CD4-positive, CD25-positive, alpha-beta regulatory T cell (primary cell): ENCODE data around the gene FYB2. TPM values are rescaled to one million over a fixed set of nuclear protein-coding genes. Genes with fewer than 3 reads are reported as not detected.

Experiments
- ATAC-seq, 2 donors: fragments of 150-1000 bp; cut with Tn5 transposase; one replicate each; pipeline ENCODE4 v1.10.0; 2021; ENCODE audit warnings: low read depth in 2 of 2, moderate number of reproducible peaks in 2 of 2, moderate library complexity in 1 of 2
- DNase-seq, 3 donors: peaks; one replicate each; pipeline versions ENCODE4 v3.0.0 to v3.0.0-alpha.2; 2012 to 2022; ENCODE audit warnings: mixed read lengths in 1 of 3
- H3K27ac ChIP-seq: one replicate; pipeline ENCODE4 v1.7.0; 2013; ENCODE audit warnings: mild to moderate bottlenecking, low read length; ENCODE audit not compliant: insufficient read depth, poor library complexity, severe bottlenecking
- H3K27me3 ChIP-seq: one replicate; pipeline ENCODE4 v1.7.0; 2013; ENCODE audit warnings: low read length; ENCODE audit not compliant: control insufficient read depth, insufficient read depth
- H3K36me3 ChIP-seq: one replicate; pipeline ENCODE4 v1.7.0; 2013; ENCODE audit warnings: mild to moderate bottlenecking, low read length, moderate library complexity; ENCODE audit not compliant: control insufficient read depth, insufficient read depth
- H3K4me1 ChIP-seq: 2 replicates; pipeline ENCODE4 v1.7.0; 2013; ENCODE audit warnings: mild to moderate bottlenecking, low read length; ENCODE audit not compliant: insufficient read depth, control insufficient read depth, poor library complexity, severe bottlenecking
- H3K4me3 ChIP-seq: one replicate; pipeline ENCODE4 v1.7.0; 2013; ENCODE audit warnings: low read depth, mild to moderate bottlenecking, low read length, moderate library complexity
- H3K9me3 ChIP-seq, 2 experiments: 1 replicate in 1 of 2; 2 replicates in 1 of 2; pipeline ENCODE4 v1.7.0; 2013; ENCODE audit warnings: low read length in 2 of 2, mild to moderate bottlenecking in 1 of 2, moderate library complexity in 1 of 2; ENCODE audit not compliant: control insufficient read depth in 2 of 2
- H3K27ac Mint-ChIP-seq, 3 donors: one replicate each; pipeline ENCODE4 v1.8.0; 2020 to 2022; ENCODE audit warnings: mild to moderate bottlenecking in 3 of 3, mixed read lengths in 3 of 3, moderate library complexity in 2 of 3
- H3K27me3 Mint-ChIP-seq: one replicate; pipeline ENCODE4 v1.8.0; 2022; ENCODE audit warnings: mild to moderate bottlenecking, mixed read lengths
- H3K36me3 Mint-ChIP-seq: one replicate; pipeline ENCODE4 v1.8.0; 2020; ENCODE audit warnings: mixed read lengths
- H3K4me1 Mint-ChIP-seq, 4 donors: one replicate each; pipeline ENCODE4 v1.8.0; 2020 to 2022; ENCODE audit warnings: mixed read lengths in 4 of 4, mild to moderate bottlenecking in 1 of 4
- H3K4me3 Mint-ChIP-seq, 4 donors: one replicate each; pipeline ENCODE4 v1.8.0; 2020 to 2022; ENCODE audit warnings: mild to moderate bottlenecking in 4 of 4, mixed read lengths in 4 of 4, moderate library complexity in 3 of 4
- H3K9me3 Mint-ChIP-seq, 7 donors: one replicate each; pipeline ENCODE4 v1.8.0; 2020 to 2022; ENCODE audit warnings: mixed read lengths in 7 of 7, mild to moderate bottlenecking in 3 of 7, moderate library complexity in 2 of 7
- polyA plus RNA-seq, 4 donors: library from polyadenylated mRNA; unstranded; fragments of 300-500 nt; fragmentation: Illumina TruSeq; gene quantifications; one replicate each; pipeline ENCODE4 v1.2.3, GENCODE V29; 2021
- total RNA-seq: library from RNA; stranded (reverse); gene quantifications from one replicate; pipeline ENCODE4 v1.2.3, GENCODE V29; 2022

FYB2 gene
- total and polyA plus RNA-seq, 5 donors from 2014 or later = not detected

- no peak for ATAC-seq
- peaks cover 0 to 4% (median 2%) of the 10 kb centered on the region in 4 donors for H3K4me1 Mint-ChIP-seq
- no peaks in the 10 kb centered on the region for H3K36me3 Mint-ChIP-seq
Observed at GRCh38 chr1:56833088-56833487, 13.9 kb upstream of the FYB2 start.

GRCh38 chr1:56831871-56832693 is 12.9 kb upstream of the FYB2 start:
- Mint-ChIP-seq H3K9me3 (peaks cover 0 to 2% (median 0%) of the 10 kb centered on the region in 7 donors), H3K27me3 (peaks cover 4% of the 10 kb centered on the region), H3K27ac (peak overlapping the region in 1 of 3 donors; percentile 89), H3K4me1 (peaks cover 0 to 4% (median 2%) of the 10 kb centered on the region in 4 donors), H3K36me3 (no peaks in the 10 kb centered on the region), H3K4me3 (no peak overlapping the region)
- no peak overlapping the region for H3K4me3 ChIP-seq
- no peaks in the 10 kb centered on the region for H3K36me3 ChIP-seq
- no peak overlapping the region for H3K27ac ChIP-seq
- DNase-seq (peak; percentile 38 to 73 (median 60)), ATAC-seq (peak; percentile 64 to 68)
- H3K9me3 ChIP-seq = no peaks in the 10 kb centered on the region
- no peaks in the 10 kb centered on the region for H3K4me1 ChIP-seq
- H3K27me3 ChIP-seq = no peaks in the 10 kb centered on the region

More at GRCh38 chr1:56833088-56833487, 13.9 kb upstream of the FYB2 start:
- Histone ChIP-seq H3K27me3 (no peaks in the 10 kb centered on the region), H3K4me3 (no peak overlapping the region), H3K4me1 (no peaks in the 10 kb centered on the region), H3K9me3 (no peaks in the 10 kb centered on the region), H3K27ac (no peak overlapping the region), H3K36me3 (no peaks in the 10 kb centered on the region)
- Mint-ChIP-seq H3K9me3 (peaks cover 0 to 2% (median 0%) of the 10 kb centered on the region in 7 donors), H3K27ac (no peak overlapping the region), H3K27me3 (peaks cover 4% of the 10 kb centered on the region), H3K4me3 (no peak overlapping the region)
- no peak for DNase-seq

GRCh38 chr1:56830052-56830451 is 10.8 kb upstream of the FYB2 start:
- H3K27ac Mint-ChIP-seq = no peak overlapping the region
- H3K9me3 ChIP-seq = no peaks in the 10 kb centered on the region
- peaks cover 4% of the 10 kb centered on the region for H3K27me3 Mint-ChIP-seq
- no peaks in the 10 kb centered on the region for H3K36me3 ChIP-seq
- DNase-seq (no peak), ATAC-seq (no peak)
- no peaks in the 10 kb centered on the region for H3K4me1 ChIP-seq
- H3K27ac ChIP-seq = no peak overlapping the region
- H3K36me3 Mint-ChIP-seq = no peaks in the 10 kb centered on the region
- no peaks in the 10 kb centered on the region for H3K27me3 ChIP-seq
- H3K4me3 Mint-ChIP-seq = no peak overlapping the region
- H3K9me3 Mint-ChIP-seq = peaks cover 0 to 2% (median 0%) of the 10 kb centered on the region in 7 donors
- H3K4me1 Mint-ChIP-seq = peaks cover 0 to 4% (median 2%) of the 10 kb centered on the region in 4 donors
- H3K4me3 ChIP-seq = no peak overlapping the region

GRCh38 chr1:56827711-56828110 is 8.5 kb upstream of the FYB2 start:
- Histone ChIP-seq H3K36me3 (no peaks in the 10 kb centered on the region), H3K4me3 (no peak overlapping the region), H3K9me3 (no peaks in the 10 kb centered on the region), H3K27ac (no peak overlapping the region), H3K4me1 (no peaks in the 10 kb centered on the region), H3K27me3 (no peaks in the 10 kb centered on the region)
- H3K4me3 Mint-ChIP-seq = no peak overlapping the region
- ATAC-seq (no peak), DNase-seq (no peak)
- H3K27me3 Mint-ChIP-seq = no peaks in the 10 kb centered on the region
- H3K4me1 Mint-ChIP-seq = peaks cover 0 to 4% (median 2%) of the 10 kb centered on the region in 4 donors
- H3K9me3 Mint-ChIP-seq = no peaks in the 10 kb centered on the region
- H3K36me3 Mint-ChIP-seq = no peaks in the 10 kb centered on the region
- H3K27ac Mint-ChIP-seq = no peak overlapping the region

- H3K4me1 Mint-ChIP-seq = no peaks in the 10 kb centered on the region
- no peak for ATAC-seq
- Histone ChIP-seq H3K36me3 (no peaks in the 10 kb centered on the region), H3K27ac (no peak overlapping the region), H3K4me3 (no peak overlapping the region), H3K27me3 (no peaks in the 10 kb centered on the region), H3K4me1 (no peaks in the 10 kb centered on the region), H3K9me3 (no peaks in the 10 kb centered on the region)
- no peak overlapping the region for H3K4me3 Mint-ChIP-seq
- H3K27me3 Mint-ChIP-seq = peaks cover 1% of the 10 kb centered on the region
- H3K9me3 Mint-ChIP-seq = no peaks in the 10 kb centered on the region
- no peak overlapping the region for H3K27ac Mint-ChIP-seq
- H3K36me3 Mint-ChIP-seq = no peaks in the 10 kb centered on the region
- no peak for DNase-seq
Observed at GRCh38 chr1:56825436-56825835, 6.2 kb upstream of the FYB2 start.

GRCh38 chr1:56824938-56825337 is 5.7 kb upstream of the FYB2 start:
- no peak overlapping the region for H3K4me3 Mint-ChIP-seq
- Histone ChIP-seq H3K4me3 (no peak overlapping the region), H3K4me1 (no peaks in the 10 kb centered on the region), H3K36me3 (no peaks in the 10 kb centered on the region), H3K27me3 (no peaks in the 10 kb centered on the region), H3K27ac (no peak overlapping the region), H3K9me3 (no peaks in the 10 kb centered on the region)
- no peaks in the 10 kb centered on the region for H3K4me1 Mint-ChIP-seq
- DNase-seq (no peak), ATAC-seq (no peak)
- peak overlapping the region in 1 of 3 donors; percentile 32 for H3K27ac Mint-ChIP-seq
- peaks cover 4% of the 10 kb centered on the region for H3K27me3 Mint-ChIP-seq
- H3K36me3 Mint-ChIP-seq = no peaks in the 10 kb centered on the region
- H3K9me3 Mint-ChIP-seq = no peaks in the 10 kb centered on the region

- Mint-ChIP-seq H3K9me3 (no peaks in the 10 kb centered on the region), H3K4me1 (no peaks in the 10 kb centered on the region), H3K27ac (no peak overlapping the region), H3K27me3 (peaks cover 4% of the 10 kb centered on the region), H3K36me3 (no peaks in the 10 kb centered on the region), H3K4me3 (no peak overlapping the region)
- no peak for ATAC-seq
- no peak overlapping the region for H3K27ac ChIP-seq
- no peaks in the 10 kb centered on the region for H3K9me3 ChIP-seq
- H3K27me3 ChIP-seq = no peaks in the 10 kb centered on the region
- H3K36me3 ChIP-seq = no peaks in the 10 kb centered on the region
- H3K4me3 ChIP-seq = no peak overlapping the region
- no peaks in the 10 kb centered on the region for H3K4me1 ChIP-seq
- DNase-seq = no peak
Observed at GRCh38 chr1:56824271-56824670, 5.1 kb upstream of the FYB2 start.

GRCh38 chr1:56821462-56821797 is 2.2 kb upstream of the FYB2 start:
- no peak for ATAC-seq
- Mint-ChIP-seq H3K9me3 (no peaks in the 10 kb centered on the region), H3K27me3 (peaks cover 4% of the 10 kb centered on the region), H3K36me3 (no peaks in the 10 kb centered on the region), H3K4me3 (no peak overlapping the region), H3K4me1 (no peaks in the 10 kb centered on the region), H3K27ac (no peak overlapping the region)
- Histone ChIP-seq H3K27me3 (no peaks in the 10 kb centered on the region), H3K9me3 (no peaks in the 10 kb centered on the region), H3K4me1 (no peaks in the 10 kb centered on the region), H3K4me3 (no peak overlapping the region), H3K27ac (no peak overlapping the region), H3K36me3 (no peaks in the 10 kb centered on the region)
- no peak for DNase-seq
